A204.1 (cell line): Measurements from ENCODE around the gene GRIN1.

ENCODE experiments used
- FAIRE-seq: peaks from 2 replicates; lab custom pipeline; 2012; peaks lifted over from hg19 to GRCh38; lab: Jason Lieb, UNC

Gene GRIN1

GRCh38 chr9:137164370-137165249 is 25.7 kb downstream of the GRIN1 start:
- FAIRE-seq, result no peak

- no peak for FAIRE-seq
These were observed 26.4 kb downstream of the GRIN1 start for GRCh38 chr9:137165250-137165836.

- no peak for FAIRE-seq
These were observed 27.7 kb downstream of the GRIN1 start for GRCh38 chr9:137166380-137167229.

- FAIRE-seq, result no peak
These were observed 28.4 kb downstream of the GRIN1 start for GRCh38 chr9:137167277-137167746.

- FAIRE-seq, result no peak
These were observed 29.0 kb downstream of the GRIN1 start for GRCh38 chr9:137167747-137168572.

- no peak for FAIRE-seq
These were observed 29.6 kb downstream of the GRIN1 start for GRCh38 chr9:137168573-137168903.

- FAIRE-seq, result no peak
These were observed 30.2 kb downstream of the GRIN1 start for GRCh38 chr9:137168904-137169856.

GRCh38 chr9:137169896-137170358 is 31.0 kb downstream of the GRIN1 start, which contains the start of gene LRRC26:
Gene LRRC26 (minus strand): TSS chr9:137170051. CDS start chr9:137169943, 108 bp downstream.
- no peak for FAIRE-seq

GRCh38 chr9:137170486-137171148 is 31.7 kb downstream of the GRIN1 start:
- FAIRE-seq, result no peak

- FAIRE-seq, result no peak
These were observed 32.4 kb downstream of the GRIN1 start for GRCh38 chr9:137171149-137171900.

- FAIRE-seq, result no peak
These were observed 34.2 kb downstream of the GRIN1 start for GRCh38 chr9:137172901-137173795.

GRCh38 chr9:137173796-137174664 is 35.1 kb downstream of the GRIN1 start:
- no peak for FAIRE-seq

- FAIRE-seq, result no peak
These were observed 35.9 kb downstream of the GRIN1 start for GRCh38 chr9:137174722-137175293.

- no peak for FAIRE-seq
These were observed 36.5 kb downstream of the GRIN1 start for GRCh38 chr9:137175345-137175961.

GRCh38 chr9:137176302-137177182 is 37.6 kb downstream of the GRIN1 start:
- no peak for FAIRE-seq
